Measurements from ENCODE around the gene UCMA.

Gene UCMA

DNA sequence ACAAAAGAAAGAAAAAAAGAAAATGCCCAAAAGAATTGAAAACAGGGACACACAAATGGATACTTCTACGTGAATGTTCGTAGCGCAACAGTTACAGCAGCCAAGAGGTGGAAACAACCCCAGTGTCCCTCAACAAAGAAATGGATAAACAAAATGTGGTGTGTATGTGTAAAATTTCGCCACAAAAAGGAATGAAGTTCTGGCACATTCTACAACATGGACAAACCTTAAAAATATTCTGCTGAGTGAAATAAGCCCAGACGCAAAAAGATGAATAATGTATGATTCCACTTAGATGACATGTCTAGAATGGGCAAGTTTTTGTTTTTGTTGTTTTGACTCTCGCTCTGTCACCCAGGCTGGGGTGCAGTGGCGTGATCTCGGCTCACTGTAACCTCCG, 10.9 kb downstream of the UCMA start:
- Histone ChIP-seq H3K36me3 (replicated peaks) (no peaks in the 10 kb centered on the region), H3K9me3 (no peaks in the 10 kb centered on the region), H3K27me3 (ENCODE audit: low read depth) (no peaks in the 10 kb centered on the region), H3K4me3 (no peak overlapping the region), H3K4me1 (no peaks in the 10 kb centered on the region)
- in situ Hi-C loops (cut with MboI; ENCODE audit: low sequenced_read_pairs): no loop called here
- DNase-seq (ENCODE audit: low spot score in 2 of 2): no peak

DNA sequence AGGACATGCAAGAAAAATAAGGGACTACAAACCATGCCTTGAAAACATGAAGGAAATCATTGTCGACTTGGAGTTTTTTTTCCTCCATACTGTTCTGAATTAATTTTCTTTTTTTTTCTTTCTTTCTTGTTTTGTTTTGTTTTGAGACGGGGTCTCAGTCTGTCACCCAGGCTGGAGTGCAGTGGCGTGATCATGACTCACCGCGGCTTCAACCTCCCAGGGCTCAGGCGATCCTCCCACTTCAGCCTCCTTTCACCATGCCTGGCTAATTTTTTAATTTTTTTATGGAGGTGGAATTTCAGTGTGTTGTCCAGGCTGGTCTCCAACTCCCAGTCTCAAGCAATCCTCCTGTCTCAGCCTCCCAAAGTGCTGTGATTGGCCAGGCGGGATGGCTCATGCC, 11.6 kb downstream of the UCMA start:
- Histone ChIP-seq H3K9me3 (no peaks in the 10 kb centered on the region), H3K27me3 (ENCODE audit: low read depth) (no peaks in the 10 kb centered on the region), H3K4me1 (no peaks in the 10 kb centered on the region), H3K36me3 (replicated peaks) (no peaks in the 10 kb centered on the region), H3K4me3 (no peak overlapping the region)
- DNase-seq (ENCODE audit: low spot score in 2 of 2): no peak
- in situ Hi-C loops (cut with MboI; ENCODE audit: low sequenced_read_pairs): no loop called here

DNA sequence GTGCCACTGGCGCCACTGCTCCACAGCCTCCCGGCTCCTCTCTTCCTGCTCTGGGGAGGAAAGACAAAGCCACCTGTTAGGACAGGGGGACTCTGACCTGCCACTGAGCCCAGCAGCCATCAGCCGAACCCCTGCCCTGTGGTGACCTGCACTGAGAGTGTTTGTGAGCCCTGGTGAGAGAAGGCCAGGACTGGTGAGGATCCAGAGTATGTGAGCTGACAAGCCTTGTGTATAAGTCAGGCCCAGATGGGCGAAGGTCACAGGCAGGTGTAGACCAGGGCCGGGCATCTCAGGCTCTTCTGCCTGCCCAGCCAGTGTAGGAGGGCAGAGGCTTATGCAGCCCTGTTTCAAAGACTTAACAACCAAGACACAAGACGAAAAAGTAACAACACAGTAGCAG, 12.0 kb downstream of the UCMA start:
- in situ Hi-C loops (cut with MboI; ENCODE audit: low sequenced_read_pairs): no loop called here

DNA sequence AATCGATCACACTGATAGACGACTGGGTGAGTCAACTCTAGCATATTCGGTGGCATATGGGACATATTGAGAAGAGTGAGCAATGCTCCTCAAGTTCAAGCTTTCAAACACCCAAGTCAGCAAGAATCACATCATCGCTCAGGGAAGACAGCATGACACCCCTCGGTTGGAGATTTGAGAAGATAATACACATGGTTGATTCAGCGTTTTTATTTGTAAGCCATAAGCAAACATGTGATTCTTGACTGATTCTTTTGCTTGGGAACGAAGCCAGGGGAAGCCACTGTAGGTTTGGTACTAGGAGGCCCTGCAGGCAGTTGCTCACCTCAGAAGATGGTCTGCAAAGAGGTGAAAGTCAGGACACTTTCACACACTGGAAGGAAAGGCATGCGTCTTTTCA, 12.6 kb downstream of the UCMA start:
- Histone ChIP-seq H3K4me3 (no peak overlapping the region), H3K27me3 (ENCODE audit: low read depth) (no peaks in the 10 kb centered on the region), H3K4me1 (no peaks in the 10 kb centered on the region), H3K9me3 (no peaks in the 10 kb centered on the region), H3K36me3 (replicated peaks) (no peaks in the 10 kb centered on the region)
- no peak for DNase-seq (ENCODE audit: low spot score in 2 of 2)
- in situ Hi-C loops (cut with MboI; ENCODE audit: low sequenced_read_pairs): no loop called here

More for the DNA sequence above, 12.0 kb downstream of the UCMA start:
- H3K9me3 ChIP-seq: no peaks in the 10 kb centered on the region
- no peak overlapping the region for H3K4me3 ChIP-seq
- no peaks in the 10 kb centered on the region for H3K36me3 ChIP-seq (replicated peaks)
- no peaks in the 10 kb centered on the region for H3K27me3 ChIP-seq (ENCODE audit: low read depth)
- DNase-seq (ENCODE audit: low spot score in 2 of 2): no peak
- H3K4me1 ChIP-seq: no peaks in the 10 kb centered on the region

DNA sequence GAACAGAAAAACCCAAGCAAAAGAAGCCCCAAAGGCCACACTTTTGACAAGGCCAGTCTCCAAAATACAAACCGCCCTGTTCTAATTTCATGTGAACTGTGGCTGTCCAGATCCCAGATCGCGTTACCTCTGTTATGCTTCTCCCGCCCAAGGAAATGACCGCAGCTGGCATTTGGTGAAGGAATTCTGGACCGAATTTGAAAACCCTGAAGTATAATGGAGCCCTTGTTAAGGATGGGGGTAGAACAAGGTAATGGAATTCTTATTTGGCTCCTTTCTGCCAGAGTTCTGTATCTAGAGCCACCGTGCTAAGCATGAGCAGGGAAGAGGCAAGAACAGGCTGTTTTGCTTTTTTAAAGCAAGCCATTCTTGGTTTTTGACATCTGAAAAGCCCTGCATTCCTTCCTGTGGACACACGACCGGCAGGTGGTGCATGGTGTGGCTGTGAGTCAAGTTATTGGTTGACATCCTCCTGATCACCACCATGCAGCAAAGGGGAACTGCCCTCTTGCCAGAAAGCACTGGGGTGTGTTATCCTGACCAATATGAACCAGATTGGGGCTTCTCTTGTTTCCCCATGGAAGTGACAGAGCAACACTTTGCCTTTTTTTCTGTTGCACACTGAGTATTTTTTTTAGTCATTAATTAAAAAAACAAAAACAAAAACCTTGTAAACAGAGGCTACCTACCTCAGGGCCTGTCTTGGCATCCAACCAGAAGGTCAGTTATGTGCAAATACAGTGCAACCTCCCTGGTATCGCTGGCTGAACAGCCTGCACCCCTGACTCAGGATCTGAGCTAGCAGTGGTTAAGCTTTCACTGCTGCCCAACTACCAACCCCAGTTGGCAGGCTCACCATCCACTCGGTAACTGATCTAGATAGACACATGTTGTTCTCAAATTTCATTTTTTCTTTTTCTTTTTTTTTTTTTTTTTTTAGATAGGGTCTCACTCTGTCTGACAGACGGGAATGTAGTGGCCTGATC, 14.2 kb downstream of the UCMA start:
- no peaks in the 10 kb centered on the region for H3K9me3 ChIP-seq
- H3K27me3 ChIP-seq (ENCODE audit: low read depth): no peaks in the 10 kb centered on the region
- no peak overlapping the region for H3K4me3 ChIP-seq
- in situ Hi-C loops (cut with MboI; ENCODE audit: low sequenced_read_pairs): no loop called here
- no peaks in the 10 kb centered on the region for H3K4me1 ChIP-seq
- peak; percentile 6 to 55 for DNase-seq (ENCODE audit: low spot score in 2 of 2)
- H3K36me3 ChIP-seq (replicated peaks): no peaks in the 10 kb centered on the region

DNA sequence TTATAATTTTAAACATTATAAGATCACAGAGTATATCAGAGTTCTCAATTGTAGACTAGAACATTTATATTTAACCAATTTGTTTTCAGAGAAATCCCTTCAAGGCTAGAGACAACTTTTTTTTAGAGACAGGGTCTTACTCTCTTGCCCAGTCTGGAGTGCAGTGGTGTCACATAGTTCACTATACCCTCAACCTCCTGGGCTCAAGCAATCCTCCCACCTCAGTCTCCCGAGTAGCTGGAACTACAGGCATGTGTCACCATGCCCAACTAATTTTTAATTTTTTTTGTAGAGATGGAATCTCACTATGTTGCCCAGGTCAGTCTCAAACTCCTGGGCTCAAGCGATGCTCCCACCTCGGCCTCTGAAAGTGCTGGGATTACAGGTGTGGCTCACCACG, 15.3 kb downstream of the UCMA start:
- Histone ChIP-seq H3K4me1 (no peaks in the 10 kb centered on the region), H3K4me3 (no peak overlapping the region), H3K27me3 (ENCODE audit: low read depth) (no peaks in the 10 kb centered on the region), H3K36me3 (replicated peaks) (no peaks in the 10 kb centered on the region), H3K9me3 (no peaks in the 10 kb centered on the region)
- no peak for DNase-seq (ENCODE audit: low spot score in 2 of 2)
- in situ Hi-C loops (cut with MboI; ENCODE audit: low sequenced_read_pairs): no loop called here

DNA sequence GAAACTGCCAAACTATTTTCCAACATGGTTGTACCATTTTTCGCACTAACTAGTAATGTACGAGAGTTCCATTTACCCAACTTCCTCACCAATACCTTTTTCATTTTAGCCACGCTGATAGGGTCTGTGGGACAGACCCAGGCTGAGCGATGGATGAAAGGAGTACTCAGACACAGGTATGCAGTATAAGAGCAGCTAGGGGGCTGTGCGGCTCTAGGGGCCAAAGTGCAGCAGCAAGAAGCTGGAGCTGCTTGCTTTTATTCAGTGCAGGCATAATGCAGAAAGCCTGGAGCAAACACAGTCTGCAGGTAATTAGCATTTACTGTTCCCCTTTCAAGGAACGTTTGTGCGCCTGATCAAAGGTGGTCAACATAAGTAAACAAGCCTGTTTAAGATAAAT, 21.0 kb downstream of the UCMA start:
- H3K27me3 ChIP-seq (ENCODE audit: low read depth): no peaks in the 10 kb centered on the region
- H3K4me1 ChIP-seq: no peaks in the 10 kb centered on the region
- in situ Hi-C loops (cut with MboI; ENCODE audit: low sequenced_read_pairs): no loop called here
- DNase-seq (ENCODE audit: low spot score in 2 of 2): no peak
- peaks cover 45% of the 10 kb centered on the region for H3K36me3 ChIP-seq (replicated peaks)
- H3K4me3 ChIP-seq: no peak overlapping the region
- no peaks in the 10 kb centered on the region for H3K9me3 ChIP-seq

DNA sequence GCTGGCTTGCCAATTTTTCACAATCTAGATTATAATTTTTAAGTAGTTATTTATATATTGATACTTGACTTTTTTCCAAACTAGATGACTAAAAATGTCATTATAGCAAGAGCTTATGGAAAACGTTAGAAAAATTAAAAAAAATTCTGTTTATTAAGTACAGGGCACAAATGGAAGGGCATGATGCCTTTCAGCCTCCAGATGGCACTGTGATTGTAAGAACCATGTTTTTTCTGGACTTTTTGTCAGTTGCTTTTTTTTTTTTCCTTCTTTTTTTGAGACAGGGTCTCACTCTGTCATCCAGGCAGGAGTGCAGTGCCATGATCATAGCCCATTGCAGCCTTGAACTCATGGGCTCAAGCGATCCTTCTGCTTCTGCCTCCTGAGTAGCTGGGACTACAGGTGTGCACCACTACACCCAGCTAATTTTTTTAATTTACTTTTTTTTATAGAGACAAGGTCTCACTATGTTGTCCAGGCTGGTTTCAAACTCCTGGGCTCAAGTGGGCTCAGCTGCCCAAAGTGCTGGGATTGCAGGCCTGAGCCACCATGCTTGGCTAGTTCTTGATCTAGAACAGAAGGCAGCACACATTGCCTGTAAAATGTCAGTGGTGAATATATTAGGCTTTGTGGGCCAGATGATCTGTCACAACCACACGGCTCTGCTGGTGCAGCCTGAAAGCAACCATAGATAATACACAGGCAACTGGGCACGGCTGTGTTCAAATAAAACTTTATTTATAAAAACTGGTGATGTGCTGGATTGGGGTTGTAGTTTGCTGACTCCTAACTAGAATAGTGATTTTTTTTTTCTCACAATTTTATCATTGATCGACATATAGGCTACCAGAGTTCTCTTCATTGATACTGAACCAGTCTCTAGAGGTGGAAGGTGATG, 27.4 kb downstream of the UCMA start:
- Histone ChIP-seq H3K9me3 (no peaks in the 10 kb centered on the region), H3K36me3 (replicated peaks) (peaks cover 85% of the 10 kb centered on the region), H3K4me3 (no peak overlapping the region), H3K27me3 (ENCODE audit: low read depth) (no peaks in the 10 kb centered on the region), H3K4me1 (no peaks in the 10 kb centered on the region)
- in situ Hi-C loops (cut with MboI; ENCODE audit: low sequenced_read_pairs): no loop called here
- DNase-seq (ENCODE audit: low spot score in 2 of 2): no peak

DNA sequence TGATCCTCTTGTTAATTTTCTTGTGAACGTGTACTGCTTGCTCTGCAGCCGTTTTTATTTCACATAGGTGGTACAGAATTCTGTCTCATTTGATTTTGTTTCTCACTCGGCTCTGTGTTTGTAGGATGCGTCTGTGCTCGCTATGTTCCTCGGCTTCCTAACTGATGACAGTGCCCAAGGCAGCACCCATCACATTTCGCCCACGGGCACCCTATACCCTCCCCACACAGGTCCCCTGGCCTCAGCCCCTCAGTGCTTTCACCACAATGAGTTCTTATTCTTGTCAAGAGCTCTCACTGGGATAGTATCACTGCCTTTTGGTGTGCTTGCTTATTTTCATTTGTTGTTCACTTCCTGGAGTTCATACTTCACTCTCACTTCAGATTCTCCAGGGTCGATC, 28.1 kb downstream of the UCMA start:
- in situ Hi-C loops (cut with MboI; ENCODE audit: low sequenced_read_pairs): no loop called here
- H3K36me3 ChIP-seq (replicated peaks): peaks cover 88% of the 10 kb centered on the region
- H3K27me3 ChIP-seq (ENCODE audit: low read depth): no peaks in the 10 kb centered on the region
- DNase-seq (ENCODE audit: low spot score in 2 of 2): no peak
- H3K4me1 ChIP-seq: no peaks in the 10 kb centered on the region
- H3K4me3 ChIP-seq: no peak overlapping the region
- no peaks in the 10 kb centered on the region for H3K9me3 ChIP-seq

DNA sequence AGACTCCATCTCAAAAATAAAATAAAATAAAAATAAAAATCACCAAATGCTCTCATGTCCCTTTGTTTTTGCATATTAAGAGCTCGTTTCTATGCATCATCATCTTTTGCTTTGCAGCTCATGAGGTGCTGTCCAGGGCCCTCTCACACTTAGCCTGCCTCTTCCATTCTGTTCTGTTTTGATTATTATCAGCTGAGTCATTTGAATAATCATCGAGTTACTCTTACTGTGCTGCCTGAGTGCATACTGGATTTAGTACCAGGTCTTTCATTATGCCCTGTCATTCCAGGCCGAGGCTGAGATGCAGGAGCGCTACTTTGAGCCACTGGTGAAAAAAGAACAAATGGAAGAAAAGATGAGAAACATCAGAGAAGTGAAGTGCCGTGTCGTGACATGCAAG, 33.0 kb downstream of the UCMA start:
- H3K9me3 ChIP-seq: no peaks in the 10 kb centered on the region
- no peak for DNase-seq (ENCODE audit: low spot score in 2 of 2)

DNA sequence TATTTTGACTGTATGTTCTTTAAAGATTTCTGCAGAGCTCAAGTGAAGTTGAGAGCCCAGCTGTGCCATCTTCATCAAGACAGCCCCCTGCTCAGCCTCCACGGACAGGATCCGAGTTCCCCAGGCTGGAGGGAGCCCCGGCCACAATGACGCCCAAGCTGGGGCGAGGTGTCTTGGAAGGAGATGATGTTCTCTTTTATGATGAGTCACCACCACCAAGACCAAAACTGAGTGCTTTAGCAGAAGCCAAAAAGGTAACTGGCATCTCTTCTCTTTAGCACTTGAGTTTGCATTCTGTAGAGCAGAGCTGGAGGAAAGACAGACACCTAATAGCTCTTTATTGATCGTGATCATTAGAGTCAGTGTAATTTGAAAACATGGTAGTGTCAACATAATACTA, 39.2 kb downstream of the UCMA start:
- no peak for DNase-seq (ENCODE audit: low spot score in 2 of 2)
- Histone ChIP-seq H3K27me3 (ENCODE audit: low read depth) (no peaks in the 10 kb centered on the region), H3K4me3 (no peak overlapping the region), H3K4me1 (no peaks in the 10 kb centered on the region), H3K9me3 (no peaks in the 10 kb centered on the region), H3K36me3 (replicated peaks) (peaks cover 96% of the 10 kb centered on the region)
- in situ Hi-C loops (cut with MboI; ENCODE audit: low sequenced_read_pairs): no loop called here

More for the DNA sequence above, 33.0 kb downstream of the UCMA start:
- H3K4me3 ChIP-seq: no peak overlapping the region
- H3K36me3 ChIP-seq (replicated peaks): peaks cover 95% of the 10 kb centered on the region
- no peaks in the 10 kb centered on the region for H3K27me3 ChIP-seq (ENCODE audit: low read depth)
- in situ Hi-C loops (cut with MboI; ENCODE audit: low sequenced_read_pairs): no loop called here
- no peaks in the 10 kb centered on the region for H3K4me1 ChIP-seq

DNA sequence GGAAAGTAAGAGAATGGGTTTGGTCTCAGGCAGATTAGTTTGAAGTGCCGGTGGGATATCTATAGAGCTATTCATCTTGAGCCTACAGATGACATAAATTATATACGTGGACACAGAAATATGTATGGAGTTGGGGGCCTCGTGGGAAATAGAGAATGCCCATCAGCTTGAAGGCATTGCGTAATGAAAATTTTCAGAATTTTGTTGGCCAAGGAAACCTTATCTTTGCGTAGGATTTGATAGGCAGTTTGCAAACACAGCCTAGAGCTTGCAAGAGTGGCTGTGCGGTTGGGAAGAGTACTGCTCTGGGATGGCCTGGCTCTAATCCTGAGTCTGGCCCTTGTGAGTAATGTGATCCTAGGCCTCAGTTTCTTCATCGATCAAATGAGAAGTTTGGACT, 40.5 kb downstream of the UCMA start:
- Histone ChIP-seq H3K36me3 (replicated peaks) (peaks cover 96% of the 10 kb centered on the region), H3K9me3 (no peaks in the 10 kb centered on the region), H3K27me3 (ENCODE audit: low read depth) (no peaks in the 10 kb centered on the region), H3K4me1 (no peaks in the 10 kb centered on the region), H3K4me3 (no peak overlapping the region)
- in situ Hi-C loops (cut with MboI; ENCODE audit: low sequenced_read_pairs): no loop called here
- no peak for DNase-seq (ENCODE audit: low spot score in 2 of 2)

DNA sequence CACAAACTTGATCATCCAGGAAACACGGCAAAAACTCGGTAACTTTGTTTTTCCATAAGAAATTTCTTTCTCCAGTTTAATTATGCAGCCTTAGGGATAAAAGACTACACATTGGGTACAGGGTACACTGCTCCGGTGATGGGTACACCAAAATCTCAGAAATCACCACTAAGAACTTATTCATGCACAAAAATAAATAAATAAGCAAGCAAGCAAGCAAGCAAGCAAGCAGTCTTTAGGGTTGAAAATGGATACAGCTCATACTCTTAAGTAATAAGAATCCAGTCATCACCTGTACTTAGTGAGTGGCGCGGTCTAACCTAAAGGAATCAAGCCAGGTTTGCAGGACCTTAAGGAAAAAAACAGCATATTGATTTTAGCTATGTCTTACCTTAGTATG, 42.8 kb downstream of the UCMA start:
- no peaks in the 10 kb centered on the region for H3K4me1 ChIP-seq
- DNase-seq (ENCODE audit: low spot score in 2 of 2): no peak
- H3K9me3 ChIP-seq: no peaks in the 10 kb centered on the region
- in situ Hi-C loops (cut with MboI; ENCODE audit: low sequenced_read_pairs): no loop called here
- peaks cover 94% of the 10 kb centered on the region for H3K36me3 ChIP-seq (replicated peaks)
- H3K4me3 ChIP-seq: no peak overlapping the region
- no peaks in the 10 kb centered on the region for H3K27me3 ChIP-seq (ENCODE audit: low read depth)

DNA sequence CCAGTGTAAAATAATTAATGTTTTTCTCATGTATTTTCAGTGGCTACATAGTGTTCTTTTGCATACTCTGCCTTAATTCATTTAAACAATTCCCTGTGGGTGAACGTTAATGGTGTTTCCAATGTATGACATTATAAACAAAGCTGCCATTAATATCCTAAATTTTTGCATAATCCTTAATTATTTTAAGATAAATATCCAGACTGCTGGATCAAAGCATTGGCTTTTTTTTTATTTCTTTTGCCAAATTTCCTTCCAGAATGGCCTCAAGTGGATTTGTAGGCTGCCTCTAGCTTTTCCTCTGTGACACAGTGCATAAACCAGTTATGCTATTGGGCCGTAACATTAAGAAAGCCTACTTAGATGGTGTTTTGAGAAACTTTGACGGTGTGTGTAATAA, 43.4 kb downstream of the UCMA start:
- no peaks in the 10 kb centered on the region for H3K4me1 ChIP-seq
- no peak overlapping the region for H3K4me3 ChIP-seq
- DNase-seq (ENCODE audit: low spot score in 2 of 2): no peak
- no peaks in the 10 kb centered on the region for H3K9me3 ChIP-seq
- H3K27me3 ChIP-seq (ENCODE audit: low read depth): no peaks in the 10 kb centered on the region
- H3K36me3 ChIP-seq (replicated peaks): peaks cover 94% of the 10 kb centered on the region
- in situ Hi-C loops (cut with MboI; ENCODE audit: low sequenced_read_pairs): no loop called here
